Right atrium auricular region (tissue), 2 donors: ENCODE data around the gene CASP8. TPM values are rescaled to one million over a fixed set of nuclear protein-coding genes. Genes with fewer than 3 reads are reported as not detected.
"Not testable (repeated sequence)": the region's sequence is repeated elsewhere in the genome, so short reads cannot be mapped to it uniquely, and the experiment has no call there.

Experiments
- DNase-seq: peaks from one replicate; pipeline ENCODE4 v3.0.0-alpha.2; 2019; ENCODE audit warnings: low spot score
- H3K27ac ChIP-seq, 2 donors: fragments of 200-600 bp; sonication (generic); 1 replicate in 1 of 2; 2 replicates in 1 of 2; pipeline ENCODE4 v1.5.1; 2016 to 2019
- H3K27me3 ChIP-seq, 2 donors: fragments of 200-600 bp; sonication (generic); one replicate each; pipeline versions ENCODE4 v1.5.1 to v1.6.0; 2017 to 2019
- H3K36me3 ChIP-seq: fragments of 200-600 bp; sonication (generic); one replicate; pipeline ENCODE4 v1.5.1; 2016
- H3K4me1 ChIP-seq, 2 donors: fragments of 200-600 bp; sonication (generic); one replicate each; pipeline versions ENCODE4 v1.5.1 to v1.6.0; 2017 to 2019
- H3K4me3 ChIP-seq, 2 donors: fragments of 200-600 bp; sonication (generic); 1 replicate in 1 of 2; 2 replicates in 1 of 2; pipeline ENCODE4 v1.5.1; 2017 to 2019; ENCODE audit warnings: mild to moderate bottlenecking in 1 of 2, moderate library complexity in 1 of 2
- H3K9me3 ChIP-seq, 2 donors: fragments of 200-600 bp; sonication (generic); one replicate each; pipeline ENCODE4 v1.5.1; 2019
- total RNA-seq, 2 donors: library from RNA; depleted of rRNA; stranded (reverse); fragments of >200 nt; gene quantifications; one replicate each; pipeline ENCODE4 v1.1.0, GENCODE V29; 2016
- TF ChIP-seq, protein P1 (sequence below), 2 donors: fragments of 200-600 bp; sonication (generic); IDR thresholded peaks; one replicate each; pipeline ENCODE4 v1.5.1; 2019; ENCODE audit warnings: antibody characterized with exemption in 2 of 2

CASP8 gene
- total RNA-seq, 2 donors from 2014 or later, result 3.5 to 5.1 TPM

DNA sequence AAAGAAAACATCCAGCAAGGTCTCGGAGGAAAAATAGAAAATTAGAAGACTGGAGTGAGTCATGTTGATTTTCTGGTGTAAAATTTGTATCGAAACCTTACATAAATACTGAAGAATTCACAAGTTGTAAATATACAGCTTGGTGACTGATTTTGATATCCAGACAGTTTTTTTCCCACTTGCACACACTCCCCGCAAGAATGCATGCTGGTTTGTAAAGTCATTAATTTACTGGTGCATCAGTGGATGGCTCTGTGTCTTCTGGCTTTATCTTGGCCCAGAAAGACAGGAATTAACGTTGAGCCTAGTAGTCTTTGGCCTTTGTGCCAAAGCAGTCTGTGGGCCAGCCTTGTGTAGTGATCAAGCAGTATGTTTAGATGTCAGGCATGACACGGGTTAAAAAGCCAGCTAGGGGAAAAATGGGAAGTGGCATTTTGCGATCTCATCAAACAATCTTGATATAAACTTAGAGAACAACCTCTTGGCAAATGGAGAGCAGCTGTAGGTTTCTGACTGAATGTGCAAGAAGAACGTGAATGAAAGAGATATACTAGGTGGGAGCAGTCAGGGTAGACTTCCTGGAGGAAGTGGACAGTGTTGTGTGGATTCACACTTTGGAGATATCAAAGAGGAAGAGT, 22.7 kb upstream of the CASP8 start:
- no peak for DNase-seq
- H3K27ac ChIP-seq, result no peak overlapping the region
- H3K9me3 ChIP-seq, result peaks cover 0 to 6% of the 10 kb centered on the region in 2 donors
- peaks cover 0 to 11% of the 10 kb centered on the region in 2 donors for H3K4me1 ChIP-seq
- H3K27me3 ChIP-seq, result no peaks in the 10 kb centered on the region
- TF ChIP-seq, protein P1, sequence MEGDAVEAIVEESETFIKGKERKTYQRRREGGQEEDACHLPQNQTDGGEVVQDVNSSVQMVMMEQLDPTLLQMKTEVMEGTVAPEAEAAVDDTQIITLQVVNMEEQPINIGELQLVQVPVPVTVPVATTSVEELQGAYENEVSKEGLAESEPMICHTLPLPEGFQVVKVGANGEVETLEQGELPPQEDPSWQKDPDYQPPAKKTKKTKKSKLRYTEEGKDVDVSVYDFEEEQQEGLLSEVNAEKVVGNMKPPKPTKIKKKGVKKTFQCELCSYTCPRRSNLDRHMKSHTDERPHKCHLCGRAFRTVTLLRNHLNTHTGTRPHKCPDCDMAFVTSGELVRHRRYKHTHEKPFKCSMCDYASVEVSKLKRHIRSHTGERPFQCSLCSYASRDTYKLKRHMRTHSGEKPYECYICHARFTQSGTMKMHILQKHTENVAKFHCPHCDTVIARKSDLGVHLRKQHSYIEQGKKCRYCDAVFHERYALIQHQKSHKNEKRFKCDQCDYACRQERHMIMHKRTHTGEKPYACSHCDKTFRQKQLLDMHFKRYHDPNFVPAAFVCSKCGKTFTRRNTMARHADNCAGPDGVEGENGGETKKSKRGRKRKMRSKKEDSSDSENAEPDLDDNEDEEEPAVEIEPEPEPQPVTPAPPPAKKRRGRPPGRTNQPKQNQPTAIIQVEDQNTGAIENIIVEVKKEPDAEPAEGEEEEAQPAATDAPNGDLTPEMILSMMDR (IDR thresholded peaks at IDR 0.05), result no peak
- H3K36me3 ChIP-seq, result no peaks in the 10 kb centered on the region
- H3K4me3 ChIP-seq, result no peak overlapping the region

DNA sequence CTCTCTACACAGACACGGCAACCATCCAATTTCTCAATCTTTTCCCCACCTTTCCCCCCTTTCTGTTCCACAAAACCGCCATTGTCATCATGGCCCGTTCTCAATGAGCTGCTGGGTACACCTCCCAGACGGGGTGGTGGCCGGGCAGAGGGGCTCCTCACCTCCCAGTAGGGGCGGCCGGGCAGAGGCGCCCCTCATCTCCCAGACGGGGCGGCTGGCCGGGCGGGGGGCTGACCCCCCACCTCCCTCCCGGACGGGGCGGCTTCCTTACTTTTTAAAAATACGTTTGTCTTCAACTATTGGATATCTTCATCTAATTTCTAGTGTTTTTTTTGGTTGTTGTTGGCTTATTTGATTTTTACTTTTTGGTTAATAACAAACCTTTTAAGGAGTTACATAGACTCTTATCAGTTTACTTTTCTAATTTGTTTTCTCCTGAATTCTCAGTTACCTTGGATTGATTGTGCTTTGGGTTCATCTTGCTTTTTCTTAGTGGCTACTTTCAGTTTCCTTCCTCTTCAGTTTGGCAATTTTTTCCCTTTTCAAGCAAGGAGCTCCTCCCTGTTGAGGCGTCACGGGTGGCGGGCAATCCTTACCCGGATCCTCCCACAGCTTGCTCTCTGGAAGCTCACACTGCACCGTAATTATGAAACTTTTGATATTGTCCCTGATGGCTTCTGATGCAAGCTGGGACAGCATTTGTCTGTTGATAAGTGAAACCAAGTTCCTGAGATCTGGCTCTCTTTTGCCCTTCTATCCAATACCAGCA, 21.0 kb upstream of the CASP8 start:
- peak; percentile 89 for DNase-seq
- not testable (repeated sequence) for H3K4me3 ChIP-seq, H3K9me3 ChIP-seq, H3K36me3 ChIP-seq, H3K27me3 ChIP-seq
- Histone ChIP-seq H3K27ac (peak overlapping the region; percentile 48 to 53), H3K4me1 (peaks cover 0 to 11% of the 10 kb centered on the region in 2 donors)

DNA sequence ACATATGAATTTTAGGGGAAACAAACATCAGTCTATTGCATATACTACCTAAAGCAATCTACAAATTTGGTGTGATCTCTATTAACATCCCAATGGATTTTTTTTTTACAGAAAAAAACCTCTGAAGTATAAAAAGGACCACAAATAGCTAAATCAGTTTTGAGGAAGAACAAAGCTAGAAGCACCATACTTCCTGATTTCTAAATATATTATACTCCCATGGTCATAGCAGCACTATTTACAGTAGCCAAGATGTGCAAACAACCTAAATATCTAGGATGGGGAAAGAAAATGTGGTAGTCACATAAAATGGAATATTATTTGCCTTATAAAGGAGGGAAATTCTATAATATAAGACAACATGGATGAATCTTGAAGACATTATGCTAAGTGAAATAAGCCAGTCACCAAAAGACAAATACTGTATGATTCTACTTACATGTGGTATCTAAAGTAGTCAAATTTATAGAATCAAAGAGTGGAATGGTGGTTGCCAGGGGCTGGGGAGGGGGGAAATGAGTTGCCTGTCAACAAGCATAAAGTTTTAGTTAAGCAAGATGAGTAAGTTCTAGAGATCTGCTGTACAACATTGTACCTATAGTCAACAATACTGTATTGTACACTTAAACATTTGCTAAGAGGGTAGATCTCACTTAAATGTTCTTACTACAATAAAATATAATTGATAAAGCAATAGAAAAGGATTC, 17.6 kb upstream of the CASP8 start:
- H3K4me3 ChIP-seq, result no peak overlapping the region
- H3K27ac ChIP-seq, result no peak overlapping the region
- H3K9me3 ChIP-seq, result peaks cover 0 to 6% of the 10 kb centered on the region in 2 donors
- no peaks in the 10 kb centered on the region for H3K4me1 ChIP-seq
- no peaks in the 10 kb centered on the region for H3K27me3 ChIP-seq
- DNase-seq, result no peak
- no peaks in the 10 kb centered on the region for H3K36me3 ChIP-seq
- TF ChIP-seq, protein P1 (IDR thresholded peaks at IDR 0.05), result no peak

DNA sequence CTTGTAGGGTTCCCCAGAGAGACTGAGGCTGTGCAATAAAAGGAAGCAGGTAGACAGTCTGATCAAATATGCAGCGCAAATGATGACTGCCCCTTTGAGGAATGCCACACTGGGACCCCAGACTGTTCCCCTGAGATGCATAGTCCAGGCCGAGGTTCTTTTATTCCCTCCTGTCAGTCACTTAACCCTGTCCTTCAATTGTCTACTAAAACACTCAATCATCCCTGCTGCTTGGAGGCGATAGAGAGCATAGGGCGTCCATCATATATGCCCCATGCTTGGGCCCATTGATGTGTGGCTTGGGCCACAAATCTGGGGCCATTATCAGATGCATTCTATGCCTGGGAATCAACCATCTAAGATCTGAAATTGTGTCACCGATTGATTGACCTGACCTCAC, 15.5 kb upstream of the CASP8 start:
- peaks cover 0 to 6% of the 10 kb centered on the region in 2 donors for H3K9me3 ChIP-seq
- H3K36me3 ChIP-seq, result no peaks in the 10 kb centered on the region
- H3K27ac ChIP-seq, result no peak overlapping the region
- no peak overlapping the region for H3K4me3 ChIP-seq
- TF ChIP-seq, protein P1 (IDR thresholded peaks at IDR 0.05), result no peak
- DNase-seq, result no peak
- no peaks in the 10 kb centered on the region for H3K27me3 ChIP-seq
- H3K4me1 ChIP-seq, result no peaks in the 10 kb centered on the region

DNA sequence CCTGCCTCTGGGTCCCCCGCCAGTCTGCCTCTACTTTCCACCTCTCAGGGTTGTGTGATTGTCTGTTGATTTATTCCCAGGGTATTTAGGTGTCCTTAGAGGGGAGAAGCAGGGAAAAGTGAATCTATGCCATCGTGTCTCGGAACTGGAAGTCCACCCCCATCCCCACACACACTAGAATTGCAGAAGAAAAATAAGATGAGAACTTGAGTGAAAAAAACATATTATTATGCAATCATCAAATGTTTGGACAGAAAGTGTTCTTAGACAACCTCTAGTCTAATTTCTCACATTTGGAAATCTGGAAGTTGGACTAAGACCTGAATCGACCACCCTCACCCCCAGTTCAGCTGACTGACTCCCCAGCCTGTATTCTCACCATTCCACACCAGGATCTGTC, 14.1 kb upstream of the CASP8 start:
- Histone ChIP-seq H3K27me3 (no peaks in the 10 kb centered on the region), H3K4me1 (no peaks in the 10 kb centered on the region), H3K4me3 (no peak overlapping the region), H3K27ac (no peak overlapping the region), H3K36me3 (no peaks in the 10 kb centered on the region), H3K9me3 (peaks cover 0 to 6% of the 10 kb centered on the region in 2 donors)
- DNase-seq, result no peak
- TF ChIP-seq, protein P1 (IDR thresholded peaks at IDR 0.05), result no peak

DNA sequence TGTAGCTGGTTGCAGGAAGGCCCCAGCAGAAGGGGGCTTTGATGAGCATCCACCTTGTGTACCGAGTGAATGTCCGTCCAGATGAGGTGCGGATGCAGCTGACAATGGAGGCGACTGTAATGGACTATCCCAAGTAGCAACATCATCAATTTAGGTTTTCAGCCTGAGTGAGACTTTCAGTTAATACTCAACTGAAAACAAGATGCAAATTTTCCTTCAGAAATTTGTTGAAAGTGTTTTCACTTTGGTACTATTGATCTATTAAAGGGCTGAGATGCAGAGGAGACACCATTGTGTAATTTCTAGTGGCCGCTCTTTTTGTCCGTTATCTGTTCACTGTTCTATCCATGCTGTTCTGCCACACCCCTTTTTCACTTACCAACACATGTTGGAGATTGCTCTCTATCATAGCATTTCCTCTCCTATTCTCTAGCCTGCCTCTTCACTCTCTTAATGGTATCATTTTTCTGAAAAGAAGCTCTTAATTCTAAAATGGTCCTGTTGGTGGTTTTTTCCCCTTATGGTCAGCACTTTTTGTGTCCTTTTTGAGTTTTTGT, 12.0 kb upstream of the CASP8 start:
- Histone ChIP-seq H3K4me1 (no peaks in the 10 kb centered on the region), H3K4me3 (no peak overlapping the region), H3K27ac (no peak overlapping the region), H3K27me3 (no peaks in the 10 kb centered on the region), H3K9me3 (no peaks in the 10 kb centered on the region), H3K36me3 (no peaks in the 10 kb centered on the region)
- no peak for DNase-seq
- TF ChIP-seq, protein P1 (IDR thresholded peaks at IDR 0.05), result no peak
